K562 (cell line): ENCODE results near the gene RSRC1.

Source experiments
- CREM ChIP-seq: IDR thresholded peaks from 2 replicates; pipeline ENCODE4 v1.6.1; 2014; ENCODE audit warnings: antibody characterized with exemption, low read depth
- POLR2AphosphoS5 ChIP-seq: IDR thresholded peaks from 2 replicates; pipeline ENCODE4 v1.6.1; 2011; ENCODE audit warnings: mild to moderate bottlenecking, low read depth, low read length, moderate library complexity; ENCODE audit not compliant: control insufficient read depth, insufficient read depth
- SIRT6 ChIP-seq: IDR thresholded peaks from one replicate; pipeline ENCODE4 v1.6.1; 2012; ENCODE audit warnings: low read depth, mild to moderate bottlenecking, control low read depth, inconsistent platforms, low read length, moderate library complexity
- SRSF9 ChIP-seq: fragments of 200-400 bp; formaldehyde crosslinking; IDR thresholded peaks from 2 replicates; pipeline ENCODE4 v1.6.1; 2017; ENCODE audit warnings: low read depth, low read length, borderline replicate concordance
- ZC3H8 ChIP-seq: fragments of 450-650 bp; IDR thresholded peaks from 2 replicates; pipeline ENCODE4 v1.6.1; 2017
- ZNF24 ChIP-seq: fragments of 450-650 bp; IDR thresholded peaks from 2 replicates; pipeline ENCODE4 v1.6.1; 2016
- ZNF707 ChIP-seq: fragments of 250-450 bp; sonication (Bioruptor Pico); conservative IDR thresholded peaks from 2 replicates; pipeline ENCODE4 v1.8.0; 2022; ENCODE audit warnings: inconsistent platforms, mild to moderate bottlenecking, moderate library complexity
- ZSCAN29 ChIP-seq: fragments of 450-650 bp; IDR thresholded peaks from 2 replicates; pipeline ENCODE4 v1.6.1; 2017
- TF ChIP-seq, protein P1 (sequence below), 3 experiments: IDR thresholded peaks in 2 of 3; conservative IDR thresholded peaks in 1 of 3; 2 replicates each; pipeline ENCODE4 v1.5.1; 2011 to 2012; ENCODE audit warnings: low read length in 3 of 3, mild to moderate bottlenecking in 3 of 3, control low read depth in 2 of 3, improper control_type of control experiment in 1 of 3, inconsistent platforms in 1 of 3, low read depth in 1 of 3, mixed read lengths in 1 of 3, moderate library complexity in 1 of 3; ENCODE audit not compliant: insufficient read depth in 2 of 3

DNA sequence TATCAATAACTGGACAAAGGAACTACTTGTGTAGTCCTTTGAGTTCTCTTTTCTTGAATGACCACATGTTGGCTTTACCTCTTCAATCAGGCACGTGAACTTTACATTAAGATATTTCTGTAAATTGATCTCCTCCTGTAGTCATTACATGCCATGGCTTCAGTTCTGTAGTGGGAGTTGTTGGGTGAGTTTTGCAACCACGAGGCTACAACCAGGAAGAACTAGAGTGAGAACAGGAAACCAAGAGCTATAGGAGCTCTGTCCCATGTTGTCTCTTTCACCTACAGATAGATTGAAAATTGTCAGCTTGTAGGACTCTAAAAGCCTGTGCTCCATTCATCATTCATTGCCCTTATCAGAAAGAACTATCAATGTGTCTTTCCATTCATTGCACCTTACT is 2.0 kb downstream of the RSRC1 start:
- TF ChIP-seq POLR2AphosphoS5 (no peak), CREM (no peak), ZC3H8 (no peak), ZNF24 (no peak), SRSF9 (no peak), SIRT6 (no peak), ZNF707 (no peak), ZSCAN29 (no peak)
- TF ChIP-seq, protein P1, sequence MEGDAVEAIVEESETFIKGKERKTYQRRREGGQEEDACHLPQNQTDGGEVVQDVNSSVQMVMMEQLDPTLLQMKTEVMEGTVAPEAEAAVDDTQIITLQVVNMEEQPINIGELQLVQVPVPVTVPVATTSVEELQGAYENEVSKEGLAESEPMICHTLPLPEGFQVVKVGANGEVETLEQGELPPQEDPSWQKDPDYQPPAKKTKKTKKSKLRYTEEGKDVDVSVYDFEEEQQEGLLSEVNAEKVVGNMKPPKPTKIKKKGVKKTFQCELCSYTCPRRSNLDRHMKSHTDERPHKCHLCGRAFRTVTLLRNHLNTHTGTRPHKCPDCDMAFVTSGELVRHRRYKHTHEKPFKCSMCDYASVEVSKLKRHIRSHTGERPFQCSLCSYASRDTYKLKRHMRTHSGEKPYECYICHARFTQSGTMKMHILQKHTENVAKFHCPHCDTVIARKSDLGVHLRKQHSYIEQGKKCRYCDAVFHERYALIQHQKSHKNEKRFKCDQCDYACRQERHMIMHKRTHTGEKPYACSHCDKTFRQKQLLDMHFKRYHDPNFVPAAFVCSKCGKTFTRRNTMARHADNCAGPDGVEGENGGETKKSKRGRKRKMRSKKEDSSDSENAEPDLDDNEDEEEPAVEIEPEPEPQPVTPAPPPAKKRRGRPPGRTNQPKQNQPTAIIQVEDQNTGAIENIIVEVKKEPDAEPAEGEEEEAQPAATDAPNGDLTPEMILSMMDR (IDR thresholded peaks at IDR 0.05 in 2 of 3, conservative IDR thresholded peaks at IDR 0.05 in 1 of 3; ENCODE audit: insufficient read depth in 2 of 3, low read depth in 1 of 3, low read length in 3 of 3), result no peak
